GM18861 (cell line): ENCODE data around the gene UGT8.

ENCODE experiments used
- ATAC-seq: cut with Tn5 transposase; IDR thresholded peaks from one replicate; pipeline ENCODE4 v1.9.1; 2021; ENCODE audit not compliant: unreplicated experiment

The UGT8 gene

GRCh38 chr4:114688059-114688458, 89.5 kb downstream of the UGT8 start:
- no peak for ATAC-seq

GRCh38 chr4:114690571-114690970, 92.0 kb downstream of the UGT8 start:
- ATAC-seq = no peak

GRCh38 chr4:114691865-114692264, 93.3 kb downstream of the UGT8 start:
- ATAC-seq = peak; percentile 84

GRCh38 chr4:114692958-114693357, 94.4 kb downstream of the UGT8 start:
- no peak for ATAC-seq

- ATAC-seq = peak; percentile 33
These were observed 96.2 kb downstream of the UGT8 start for GRCh38 chr4:114694770-114695169.

- no peak for ATAC-seq
These were observed 99.6 kb downstream of the UGT8 start for GRCh38 chr4:114698231-114698630.

DNA sequence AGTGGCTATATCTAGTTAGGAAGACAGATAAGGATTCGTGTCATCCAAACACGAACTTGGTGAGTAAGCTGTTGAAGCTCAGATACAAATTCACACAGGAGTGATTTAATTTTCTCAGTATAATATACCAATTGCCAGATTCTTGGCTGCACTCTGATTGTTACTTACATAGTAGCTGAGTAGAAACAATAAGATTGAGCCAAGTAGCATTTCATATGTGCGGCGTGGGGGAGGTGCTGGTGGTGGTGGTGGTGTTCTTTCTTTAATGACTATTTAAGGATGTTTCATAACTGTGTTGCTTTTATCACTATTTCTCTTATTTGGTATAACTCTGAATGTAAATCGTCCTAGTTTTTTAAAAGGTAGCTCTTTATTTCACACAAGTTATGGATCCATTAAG, 102.9 kb downstream of the UGT8 start:
- no peak for ATAC-seq

DNA sequence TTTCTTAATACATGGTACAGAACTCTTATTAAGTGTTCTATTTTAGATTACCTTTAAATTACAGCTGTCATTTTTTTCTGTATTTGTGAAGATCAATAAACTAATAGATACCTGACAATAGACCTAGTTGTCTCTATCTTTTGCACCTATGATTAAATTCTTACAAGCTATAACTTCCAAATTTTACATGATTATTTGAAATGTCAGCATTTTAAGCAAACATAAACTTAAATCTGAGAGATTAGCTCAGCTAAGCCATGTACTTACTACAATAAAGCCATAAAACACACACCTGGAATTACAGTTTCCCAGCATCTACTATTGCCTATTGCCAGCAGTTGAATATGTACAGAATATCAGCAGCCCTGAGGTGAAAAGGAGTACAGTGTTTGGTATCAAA, 118.8 kb downstream of the UGT8 start:
- no peak for ATAC-seq

- no peak for ATAC-seq
These were observed 126.5 kb downstream of the UGT8 start for GRCh38 chr4:114725066-114725465.

- no peak for ATAC-seq
These were observed 128.9 kb downstream of the UGT8 start for GRCh38 chr4:114727461-114727860.
